NT2/D1 (cell line): Measurements from ENCODE around the gene KCTD5.

Experiments
- YY1 ChIP-seq: IDR thresholded peaks from 2 replicates; pipeline ENCODE4 v1.6.1; 2011; ENCODE audit not compliant: insufficient read length, insufficient read depth
- ZNF274 ChIP-seq: IDR thresholded peaks from 2 replicates; pipeline ENCODE4 v1.6.1; 2011; ENCODE audit warnings: mild to moderate bottlenecking, low read depth, low read length

DNA sequence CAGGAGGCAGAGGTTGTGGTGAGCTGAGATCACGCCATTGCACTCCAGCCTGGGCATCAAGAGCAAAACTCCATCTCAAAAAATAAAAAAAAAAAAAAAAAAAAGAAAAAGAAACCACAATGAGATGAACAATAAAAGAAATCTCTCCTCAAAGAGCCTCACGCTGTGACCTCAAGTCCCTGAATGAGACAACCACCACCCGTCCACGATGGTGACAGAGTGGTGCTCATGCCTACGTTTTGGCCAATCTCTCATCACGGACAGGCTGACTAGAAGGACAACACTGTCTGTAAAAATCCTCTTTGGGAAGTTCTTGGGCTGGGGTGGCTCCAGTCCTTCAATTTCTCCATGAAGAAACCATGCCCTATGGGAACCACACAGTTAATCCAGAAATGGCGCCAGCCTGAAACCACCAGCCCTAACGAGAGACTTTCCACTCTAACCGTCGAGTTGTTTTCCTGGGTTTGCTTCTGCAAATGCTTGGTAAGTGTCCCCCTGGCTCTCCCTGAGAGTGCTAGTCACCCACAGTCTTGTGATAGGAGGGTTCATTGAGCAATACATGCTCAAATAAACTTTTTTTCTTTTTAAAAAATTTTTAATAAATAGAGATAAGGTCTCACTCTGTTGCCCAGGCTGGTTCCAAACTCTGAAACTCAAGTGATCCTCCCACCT lies 52.7 kb downstream of the KCTD5 start:
- TF ChIP-seq YY1 (no peak), ZNF274 (no peak)
